ENCODE data around the gene INPP5F.

DNA sequence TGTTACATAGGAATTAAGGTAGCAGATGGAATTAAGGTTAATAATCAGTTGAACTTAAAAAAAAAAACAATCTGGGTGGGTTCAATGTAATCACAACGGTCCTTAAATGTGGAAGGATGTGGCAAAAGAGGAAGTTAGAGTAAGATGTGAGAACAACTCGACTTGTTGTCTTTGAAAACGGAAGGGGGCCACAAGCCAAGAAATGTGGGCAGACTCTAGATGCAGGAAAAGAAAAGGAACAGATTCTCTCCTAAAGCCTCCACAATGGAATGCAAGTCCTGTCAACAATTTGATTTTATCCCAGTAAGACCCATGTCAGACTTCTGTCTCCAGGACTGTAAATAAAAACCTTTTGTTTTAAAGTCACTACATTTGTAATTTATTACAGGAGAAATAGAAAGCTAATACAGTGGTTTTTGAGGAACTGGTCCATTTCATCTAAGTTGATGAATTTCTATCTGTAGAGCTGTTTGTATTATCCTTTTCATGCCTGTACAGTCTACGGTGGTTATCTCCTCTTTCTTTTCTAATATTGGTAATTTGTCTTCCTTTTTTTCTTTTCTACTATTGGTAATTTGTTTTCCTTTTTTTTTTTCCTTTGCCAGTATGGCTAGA, 138.2 kb downstream of the INPP5F start:
- TF ChIP-seq POLR2A (IDR thresholded peaks at IDR 0.05; ENCODE audit: low read depth, low read length): no peak
- TF ChIP-seq POLR2AphosphoS5 (IDR thresholded peaks at IDR 0.05; ENCODE audit: low read depth, low read length): no peak

Data from GM12892 (cell line).